NCI-H524 treated with DMSO at 0.1 percent for 48 hours (cell line): ENCODE results near the gene GOLGA8T.
"Not testable (repeated sequence)": the region's sequence is repeated elsewhere in the genome, so short reads cannot be mapped to it uniquely, and the experiment has no call there.

Experiments used
- DNase-seq: peaks from one replicate; lab custom pipeline; 2025; lab: John Stamatoyannopoulos, UW

Gene GOLGA8T

DNA sequence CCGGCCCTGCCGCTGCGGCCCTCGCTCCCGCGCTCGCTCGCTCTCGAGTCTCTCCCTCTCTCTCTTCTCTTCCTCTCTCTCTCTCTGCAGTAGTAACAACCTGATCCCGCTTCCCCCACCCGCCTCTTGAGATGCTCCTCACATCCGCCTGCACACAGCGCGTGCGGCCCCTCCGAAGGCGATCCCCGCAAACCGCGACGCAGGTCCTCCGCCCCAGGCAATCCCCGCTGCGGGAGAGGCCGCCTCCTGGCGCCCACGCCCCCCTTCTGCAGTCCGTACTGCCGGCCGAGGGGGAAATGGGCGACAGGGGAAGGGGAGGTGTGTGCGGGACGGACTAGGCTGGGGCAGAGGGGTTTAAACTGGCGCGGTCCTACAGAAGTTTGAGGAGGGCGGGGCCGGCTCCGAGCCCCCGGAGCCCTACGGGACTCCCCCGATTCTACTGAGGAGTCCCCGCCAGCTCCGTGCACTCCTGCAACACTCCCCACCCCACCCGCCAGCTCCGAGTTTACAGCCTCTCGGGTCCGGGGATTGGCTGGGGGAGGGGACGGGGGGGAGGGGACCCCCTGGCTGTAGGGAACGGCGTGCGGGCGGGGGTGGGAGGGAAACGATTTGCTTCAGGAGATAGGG lies 57.4 kb downstream of the GOLGA8T start:
- not testable (repeated sequence) for DNase-seq

DNA sequence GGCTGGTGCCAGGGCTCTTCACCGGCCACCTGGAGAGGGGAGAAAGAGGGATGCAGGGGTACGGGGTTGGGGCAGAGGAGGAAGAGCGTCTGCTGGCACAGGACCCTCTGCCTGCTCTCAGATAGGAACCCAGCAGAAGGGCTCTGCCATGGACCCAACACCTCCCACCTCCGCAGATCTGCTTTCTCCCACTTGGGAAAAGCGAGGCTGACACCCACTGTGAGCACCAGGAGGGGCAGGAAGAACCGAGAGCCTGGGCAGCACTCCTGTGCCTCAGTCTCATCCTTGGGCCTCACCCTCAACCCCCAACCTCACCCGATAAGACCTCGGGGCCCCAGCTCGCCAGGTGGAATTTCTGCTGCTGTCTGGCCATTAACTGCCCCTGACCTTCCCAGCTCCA lies 58.0 kb downstream of the GOLGA8T start:
- DNase-seq, result not testable (repeated sequence)
